Mucosa of rectum (tissue), 2 donors: ENCODE measurements around the gene EDAR.
A peak's percentile ranks its signal among the peaks of the same experiment; 100 is the strongest.

Experiments used
- H3K27ac ChIP-seq, 2 donors: one replicate each; pipeline ENCODE4 v1.7.0; 2013; ENCODE audit warnings: inconsistent platforms in 2 of 2, low read depth in 2 of 2, low read length in 2 of 2
- H3K27me3 ChIP-seq, 2 donors: one replicate each; pipeline ENCODE4 v1.7.0; 2013; ENCODE audit warnings: low read length in 2 of 2; ENCODE audit not compliant: control insufficient read depth in 2 of 2, insufficient read depth in 2 of 2
- H3K36me3 ChIP-seq, 2 donors: one replicate each; pipeline ENCODE4 v1.7.0; 2013; ENCODE audit warnings: low read length in 2 of 2; ENCODE audit not compliant: control insufficient read depth in 2 of 2, insufficient read depth in 2 of 2
- H3K4me1 ChIP-seq, 2 donors: one replicate each; pipeline ENCODE4 v1.7.0; 2013; ENCODE audit warnings: low read length in 2 of 2, mild to moderate bottlenecking in 1 of 2; ENCODE audit not compliant: control insufficient read depth in 2 of 2, insufficient read depth in 2 of 2
- H3K4me3 ChIP-seq, 2 donors: one replicate each; pipeline ENCODE4 v1.7.0; 2013; ENCODE audit warnings: low read length in 2 of 2
- H3K9ac ChIP-seq, 2 donors: one replicate each; pipeline ENCODE4 v1.7.0; 2013; ENCODE audit warnings: low read length in 2 of 2, low read depth in 1 of 2, mild to moderate bottlenecking in 1 of 2
- H3K9me3 ChIP-seq, 2 donors: one replicate each; pipeline ENCODE4 v1.7.0; 2013; ENCODE audit warnings: low read length in 2 of 2; ENCODE audit not compliant: control insufficient read depth in 2 of 2
- donor health status: healthy.
- donor health status: Normal muscosa, but diverticular disease.

EDAR gene

GRCh38 chr2:108942888-108943287 is 46.1 kb downstream of the EDAR start:
- H3K27me3 ChIP-seq: no peaks in the 10 kb centered on the region
- H3K9me3 ChIP-seq: no peaks in the 10 kb centered on the region
- H3K27ac ChIP-seq: no peak overlapping the region
- H3K36me3 ChIP-seq: no peaks in the 10 kb centered on the region
- no peak overlapping the region for H3K4me3 ChIP-seq
- peaks cover 0 to 3% of the 10 kb centered on the region in 2 donors for H3K4me1 ChIP-seq
- H3K9ac ChIP-seq: no peak overlapping the region

GRCh38 chr2:108942231-108942825 is 46.7 kb downstream of the EDAR start:
- no peaks in the 10 kb centered on the region for H3K9me3 ChIP-seq
- H3K9ac ChIP-seq: no peak overlapping the region
- H3K4me1 ChIP-seq: peaks cover 0 to 3% of the 10 kb centered on the region in 2 donors
- no peak overlapping the region for H3K4me3 ChIP-seq
- no peak overlapping the region for H3K27ac ChIP-seq
- H3K27me3 ChIP-seq: no peaks in the 10 kb centered on the region
- H3K36me3 ChIP-seq: no peaks in the 10 kb centered on the region

GRCh38 chr2:108941767-108942166 is 47.3 kb downstream of the EDAR start:
- H3K4me1 ChIP-seq: peaks cover 0 to 3% of the 10 kb centered on the region in 2 donors
- H3K4me3 ChIP-seq: no peak overlapping the region
- no peaks in the 10 kb centered on the region for H3K27me3 ChIP-seq
- no peaks in the 10 kb centered on the region for H3K36me3 ChIP-seq
- H3K9ac ChIP-seq: no peak overlapping the region
- no peak overlapping the region for H3K27ac ChIP-seq
- no peaks in the 10 kb centered on the region for H3K9me3 ChIP-seq

GRCh38 chr2:108941161-108941665 is 47.8 kb downstream of the EDAR start:
- no peaks in the 10 kb centered on the region for H3K27me3 ChIP-seq
- no peak overlapping the region for H3K27ac ChIP-seq
- peaks cover 0 to 3% of the 10 kb centered on the region in 2 donors for H3K4me1 ChIP-seq
- H3K4me3 ChIP-seq: no peak overlapping the region
- no peak overlapping the region for H3K9ac ChIP-seq
- H3K9me3 ChIP-seq: no peaks in the 10 kb centered on the region
- no peaks in the 10 kb centered on the region for H3K36me3 ChIP-seq

- Histone ChIP-seq H3K4me3 (no peak overlapping the region), H3K27me3 (no peaks in the 10 kb centered on the region), H3K36me3 (no peaks in the 10 kb centered on the region), H3K9me3 (no peaks in the 10 kb centered on the region), H3K9ac (no peak overlapping the region), H3K27ac (no peak overlapping the region), H3K4me1 (peaks cover 0 to 3% of the 10 kb centered on the region in 2 donors)
Measured at GRCh38 chr2:108940156-108940555, 48.9 kb downstream of the EDAR start.

- Histone ChIP-seq H3K27me3 (no peaks in the 10 kb centered on the region), H3K9me3 (no peaks in the 10 kb centered on the region), H3K9ac (peak overlapping the region in 1 of 2 donors; percentile 1), H3K36me3 (no peaks in the 10 kb centered on the region), H3K4me1 (peaks cover 9 to 21% of the 10 kb centered on the region in 2 donors), H3K27ac (no peak overlapping the region), H3K4me3 (no peak overlapping the region)
Measured at GRCh38 chr2:108938077-108938710, 50.8 kb downstream of the EDAR start.

GRCh38 chr2:108937367-108938017 is 51.5 kb downstream of the EDAR start:
- H3K9ac ChIP-seq: no peak overlapping the region
- H3K9me3 ChIP-seq: no peaks in the 10 kb centered on the region
- no peaks in the 10 kb centered on the region for H3K36me3 ChIP-seq
- no peak overlapping the region for H3K27ac ChIP-seq
- H3K27me3 ChIP-seq: no peaks in the 10 kb centered on the region
- H3K4me3 ChIP-seq: no peak overlapping the region
- peaks cover 10 to 24% of the 10 kb centered on the region in 2 donors for H3K4me1 ChIP-seq

- Histone ChIP-seq H3K9me3 (no peaks in the 10 kb centered on the region), H3K36me3 (no peaks in the 10 kb centered on the region), H3K4me1 (peaks cover 10 to 24% of the 10 kb centered on the region in 2 donors), H3K27me3 (no peaks in the 10 kb centered on the region), H3K9ac (no peak overlapping the region), H3K4me3 (no peak overlapping the region), H3K27ac (no peak overlapping the region)
Measured at GRCh38 chr2:108936866-108937265, 52.2 kb downstream of the EDAR start.

- Histone ChIP-seq H3K4me1 (peaks cover 10 to 24% of the 10 kb centered on the region in 2 donors), H3K36me3 (no peaks in the 10 kb centered on the region)
Measured at GRCh38 chr2:108936076-108936864, 52.8 kb downstream of the EDAR start.

More at GRCh38 chr2:108936076-108936864, 52.8 kb downstream of the EDAR start:
- Histone ChIP-seq H3K27me3 (no peaks in the 10 kb centered on the region), H3K27ac (no peak overlapping the region), H3K9ac (no peak overlapping the region), H3K4me3 (no peak overlapping the region), H3K9me3 (no peaks in the 10 kb centered on the region)
